ENCODE data around the gene CENPM.
"Not testable (repeated sequence)": the region's sequence is repeated elsewhere in the genome, so short reads cannot be mapped to it uniquely, and the experiment has no call there.

The CENPM gene

DNA sequence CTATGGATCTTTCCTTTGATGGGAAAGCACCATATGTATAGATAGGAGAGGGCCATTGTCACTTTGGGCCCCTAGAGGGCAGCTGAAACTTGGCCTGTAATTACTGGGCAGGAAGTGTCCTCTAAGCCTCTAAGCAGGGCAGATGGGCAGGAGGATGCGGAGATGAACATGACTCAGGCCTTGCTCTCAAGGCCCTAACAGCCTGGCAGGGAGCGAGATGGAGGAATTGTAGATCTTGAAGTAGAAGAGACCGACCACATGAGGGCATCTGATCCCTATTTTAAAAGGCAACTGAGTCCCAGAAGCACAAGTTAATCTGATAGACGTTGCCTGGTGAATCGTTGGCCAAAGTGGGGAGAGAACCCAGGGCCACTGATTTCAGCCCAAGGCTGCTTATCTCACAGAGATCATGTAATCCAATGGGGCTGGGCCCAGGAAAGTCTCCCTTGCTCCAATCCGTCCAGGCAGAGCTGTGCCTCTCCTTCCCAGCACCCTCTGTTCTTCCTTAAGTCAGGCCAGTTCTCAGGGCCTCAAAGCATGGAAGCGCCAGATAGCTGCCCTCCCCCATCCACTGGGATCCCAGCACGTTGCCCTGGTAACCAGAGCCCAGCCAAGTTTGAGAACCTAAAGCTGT lies 19.8 kb upstream of the CENPM start:
- no peak for DNase-seq (ENCODE audit: low read depth in 2 of 3, low spot score in 1 of 3)

DNA sequence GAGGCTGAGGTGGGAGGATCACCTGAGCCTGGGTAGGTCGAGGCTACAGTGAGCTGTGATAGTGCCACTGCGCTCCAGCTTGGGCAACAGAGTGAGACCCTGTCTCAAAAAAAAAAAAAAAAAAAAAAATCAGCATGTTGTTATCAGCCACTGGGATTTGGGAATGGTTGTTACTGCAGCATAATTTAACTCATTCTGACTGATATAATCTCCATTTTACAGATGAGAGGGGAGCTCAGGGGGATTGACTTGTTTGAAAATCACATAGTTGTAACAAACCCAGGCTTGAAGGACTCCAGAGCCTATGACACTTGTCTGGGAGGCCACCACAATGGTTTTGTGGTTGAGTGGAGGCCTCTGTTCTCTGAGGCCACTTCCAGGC lies 19.3 kb upstream of the CENPM start:
- no peak for DNase-seq (ENCODE audit: low read depth in 2 of 3, low spot score in 1 of 3)

DNA sequence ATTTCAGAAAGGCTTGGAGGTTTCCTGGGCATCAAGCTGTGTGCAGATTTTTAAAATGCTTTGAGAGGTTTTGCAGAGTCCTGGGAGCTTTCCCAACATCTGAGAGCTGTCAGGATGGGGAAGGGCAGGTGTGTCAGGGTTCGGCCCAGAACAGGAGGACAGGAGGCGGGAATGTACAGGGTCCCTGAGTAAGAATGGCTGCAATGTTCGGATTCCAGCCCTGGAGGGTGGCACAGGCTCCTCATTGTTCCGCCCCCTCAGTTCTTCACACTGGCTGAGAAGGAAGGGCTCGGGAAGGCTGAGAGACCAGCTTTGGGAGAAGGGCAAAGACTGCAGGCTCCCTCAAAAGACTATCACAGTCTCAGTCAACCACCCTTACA lies 17.1 kb upstream of the CENPM start:
- no peak for DNase-seq (ENCODE audit: low read depth in 2 of 3, low spot score in 1 of 3)

DNA sequence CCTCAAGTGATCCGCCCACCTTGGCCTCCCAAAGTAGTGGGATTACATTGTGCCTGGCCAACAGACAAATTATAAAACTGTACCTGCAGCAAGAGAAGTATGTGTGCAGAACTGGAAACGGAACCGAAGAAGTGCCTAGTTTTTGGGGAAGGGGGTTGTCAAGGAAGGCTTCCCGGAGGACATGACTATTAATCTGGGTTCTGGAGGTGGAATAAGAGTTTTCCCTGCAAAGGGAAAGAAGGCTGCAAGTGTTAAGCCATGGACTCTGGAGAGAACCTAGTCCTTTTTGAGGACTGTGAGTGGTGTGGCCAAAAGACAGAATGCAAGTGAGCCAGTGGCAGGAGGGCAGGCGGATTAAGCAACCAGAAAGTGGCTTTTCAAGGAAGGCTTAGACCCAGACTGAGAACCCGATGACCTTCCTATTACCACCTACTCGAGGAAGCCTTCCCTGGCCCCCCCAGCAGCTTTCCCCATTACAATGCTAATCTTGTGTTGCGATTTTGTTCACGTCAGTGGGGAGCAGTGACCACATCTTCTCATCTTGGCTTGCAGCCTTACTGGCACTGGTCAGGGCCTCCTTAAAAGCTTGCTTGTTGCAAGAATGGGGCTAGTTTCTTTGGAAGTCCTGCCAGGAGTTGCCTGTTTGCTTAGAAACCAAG lies 16.6 kb upstream of the CENPM start:
- no peak for DNase-seq (ENCODE audit: low read depth in 2 of 3, low spot score in 1 of 3)

DNA sequence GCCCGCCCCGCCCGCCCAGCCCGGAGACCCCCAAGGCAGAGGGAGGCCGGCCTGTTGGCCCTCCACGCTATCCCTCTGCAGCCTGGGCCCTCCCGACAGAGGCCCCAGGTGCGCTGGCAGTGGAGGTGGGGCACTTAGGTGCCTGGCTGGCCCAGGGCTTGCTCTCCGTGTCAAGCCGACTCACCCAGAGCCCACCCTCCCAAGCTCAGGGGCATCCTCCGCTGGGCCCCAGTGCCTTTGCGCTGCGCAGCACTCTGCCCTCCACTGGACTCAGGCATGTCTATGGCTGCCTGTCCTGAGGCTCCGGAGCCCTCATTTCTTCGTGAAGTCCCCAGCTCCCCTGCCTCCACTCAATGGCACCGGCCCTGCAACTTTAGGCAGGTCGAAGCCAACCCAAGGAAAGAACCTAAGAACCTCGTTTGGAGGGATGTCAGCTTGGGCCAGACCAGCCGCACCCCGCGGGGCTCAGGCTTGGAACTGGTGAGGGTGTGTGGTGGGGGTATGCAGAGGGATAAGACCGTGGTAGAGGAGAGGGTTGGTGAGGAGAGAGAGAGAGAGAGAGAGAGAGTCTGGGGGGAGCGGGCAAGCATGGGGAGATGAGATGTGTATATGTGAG lies 11.1 kb upstream of the CENPM start:
- DNase-seq (ENCODE audit: low read depth in 2 of 3, low spot score in 1 of 3) = no peak

DNA sequence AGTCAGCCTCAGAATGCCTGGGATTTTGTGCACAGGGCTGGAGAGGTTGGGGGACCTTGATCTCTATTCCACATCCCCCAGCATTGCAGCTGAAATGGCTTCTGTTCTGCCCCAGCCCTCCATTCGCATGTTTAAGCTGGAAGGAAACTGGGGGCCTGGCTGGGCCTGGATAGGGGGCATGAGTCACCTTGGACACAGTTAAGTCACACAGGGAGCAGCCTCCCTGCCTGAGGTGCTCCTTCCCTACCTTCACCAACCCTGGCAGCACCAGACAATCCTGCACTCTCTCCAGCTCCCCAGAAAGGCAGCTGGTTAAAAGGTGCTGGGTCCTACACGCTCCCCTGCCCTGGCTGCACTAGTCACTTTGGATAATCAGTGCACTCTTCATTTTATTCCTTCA lies 5.8 kb upstream of the CENPM start:
- no peak for DNase-seq (ENCODE audit: low read depth in 2 of 3, low spot score in 1 of 3)

DNA sequence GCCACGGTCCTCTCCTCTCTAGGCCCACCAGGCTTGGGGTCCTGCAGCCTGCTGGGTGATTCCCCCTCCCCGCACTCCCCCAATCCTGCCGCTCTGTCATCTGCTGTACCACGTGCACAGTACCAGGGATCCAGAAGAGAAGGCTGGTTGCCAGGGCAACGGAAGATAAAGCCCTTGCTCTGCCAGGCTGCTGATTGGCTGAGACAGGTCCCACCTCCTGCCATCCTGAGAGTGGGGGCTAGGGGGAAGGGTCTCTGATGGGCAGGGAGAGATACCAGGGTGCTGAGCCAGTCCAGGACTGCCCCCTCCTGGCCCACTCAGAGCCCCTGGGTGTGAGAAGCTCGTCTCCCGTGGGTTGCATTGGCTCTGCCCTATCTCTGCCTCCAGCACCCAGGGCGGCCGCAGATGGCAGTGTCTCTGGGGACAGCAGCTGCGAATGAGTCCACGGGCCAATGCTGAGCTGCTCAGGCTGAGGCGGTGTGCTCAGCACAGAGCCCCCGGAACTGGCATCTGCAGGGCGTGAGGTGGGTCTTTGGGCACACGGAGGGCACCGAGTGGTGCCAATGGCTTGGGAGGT lies 5.0 kb upstream of the CENPM start, which contains the start of gene SMIM45:
Gene SMIM45 (plus strand): TSS at position 253 of the 577 bp plus-strand sequence.
- DNase-seq (ENCODE audit: low read depth in 2 of 3, low spot score in 1 of 3) = no peak

DNA sequence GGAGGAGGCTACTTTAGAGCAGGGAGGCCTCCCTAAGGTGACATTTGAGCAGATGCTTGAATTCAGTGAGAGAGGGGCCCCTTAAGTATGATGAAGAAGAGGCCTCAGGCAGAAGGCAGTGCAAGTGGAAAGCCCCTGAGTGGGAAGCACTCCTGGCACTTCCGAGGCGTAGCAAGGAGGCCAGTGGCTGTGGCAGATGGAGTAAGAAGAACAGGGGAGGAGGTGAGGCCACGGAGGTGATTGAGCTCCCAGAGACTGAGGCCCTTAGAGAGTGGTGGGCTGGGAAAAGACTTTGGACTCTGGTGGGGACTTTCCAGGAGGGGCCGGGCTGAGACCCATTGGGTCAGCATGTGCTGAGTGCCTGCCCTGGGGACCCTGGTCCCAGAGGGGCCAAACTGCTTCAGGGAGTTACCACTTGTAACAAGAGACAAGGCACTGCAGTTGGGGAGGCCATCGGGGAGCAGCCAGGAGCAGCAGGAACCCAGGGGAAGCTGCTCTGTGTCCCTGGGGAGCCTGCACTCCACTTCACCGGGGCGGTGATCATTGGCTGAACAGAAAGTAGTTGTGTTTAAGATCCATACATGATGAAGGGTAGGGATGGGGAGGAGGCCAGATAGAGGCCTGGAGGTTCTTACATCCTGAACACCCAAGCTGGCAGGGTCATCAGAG lies 2.5 kb upstream of the CENPM start:
- no peak for DNase-seq (ENCODE audit: low read depth in 2 of 3, low spot score in 1 of 3)

DNA sequence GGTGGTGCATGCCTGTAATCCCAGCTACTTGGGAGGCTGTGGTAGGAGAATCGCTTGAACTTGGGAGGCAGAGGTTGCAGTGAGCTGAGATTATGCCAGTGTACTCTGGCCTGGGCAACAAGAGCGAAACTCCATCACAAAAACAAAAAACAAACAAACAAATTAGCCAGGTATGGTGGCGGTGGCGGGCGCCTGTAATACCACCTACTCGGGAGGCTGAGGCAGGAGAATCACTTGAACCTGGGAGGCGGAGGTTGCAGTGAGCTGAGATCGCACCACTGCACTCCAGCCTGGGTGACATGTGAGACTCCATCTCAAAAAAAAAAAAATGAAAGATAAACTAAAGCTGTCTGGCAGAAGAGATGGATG lies 2.0 kb upstream of the CENPM start:
- DNase-seq (ENCODE audit: low read depth in 2 of 3, low spot score in 1 of 3) = not testable (repeated sequence)

DNA sequence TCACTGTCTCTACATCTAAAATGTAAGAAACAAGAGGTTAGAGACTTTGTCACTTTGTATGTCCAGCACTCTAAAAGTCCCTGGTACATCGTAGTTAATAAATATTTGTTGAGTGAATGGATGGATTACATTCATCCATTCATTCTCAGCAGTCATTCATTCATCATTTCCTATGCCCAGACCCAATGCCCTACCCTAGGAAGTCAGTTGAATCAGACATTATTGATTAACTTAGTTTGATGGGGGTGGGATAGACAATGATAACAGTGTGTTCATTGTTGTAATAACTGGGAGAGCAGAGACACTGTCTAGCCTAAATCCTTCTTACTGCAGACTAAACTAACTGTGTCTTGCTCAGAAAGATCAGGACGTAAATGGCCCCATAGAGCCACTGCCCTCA lies 1.2 kb upstream of the CENPM start:
- no peak for DNase-seq (ENCODE audit: low read depth in 2 of 3, low spot score in 1 of 3)

DNA sequence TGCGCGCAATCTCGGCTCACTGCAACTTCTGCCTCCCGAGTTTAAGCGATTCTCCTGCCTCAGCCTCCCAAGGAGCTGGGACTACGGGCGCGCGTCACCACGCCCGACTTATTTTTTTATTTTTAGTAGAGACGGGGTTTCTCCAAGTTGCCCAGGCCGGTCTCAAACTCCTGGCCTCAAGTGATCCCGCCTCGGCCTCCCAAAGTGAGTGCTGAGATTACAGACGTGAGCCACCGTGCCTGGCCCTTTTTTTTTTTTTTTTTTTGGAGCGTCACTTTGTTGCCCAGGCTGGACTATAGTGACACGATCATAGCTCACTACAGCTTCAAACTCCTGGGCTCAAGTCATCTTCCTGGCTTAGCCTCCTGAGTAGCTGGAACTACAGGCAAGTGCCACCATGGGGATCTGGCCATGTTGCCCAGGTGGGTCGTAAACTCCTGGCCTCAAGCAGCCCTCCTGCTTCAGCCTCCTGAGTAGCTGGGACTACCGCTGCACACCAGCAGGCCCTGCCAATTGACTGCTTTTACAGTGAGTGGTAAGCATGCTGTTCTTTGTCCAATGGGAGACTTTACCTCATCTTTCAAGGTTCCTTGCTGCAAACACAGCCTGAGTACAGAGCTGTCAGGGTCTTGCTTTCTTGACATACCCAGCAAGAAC lies 600 bp upstream of the CENPM start:
- DNase-seq (ENCODE audit: low read depth in 2 of 3, low spot score in 1 of 3) = no peak

DNA sequence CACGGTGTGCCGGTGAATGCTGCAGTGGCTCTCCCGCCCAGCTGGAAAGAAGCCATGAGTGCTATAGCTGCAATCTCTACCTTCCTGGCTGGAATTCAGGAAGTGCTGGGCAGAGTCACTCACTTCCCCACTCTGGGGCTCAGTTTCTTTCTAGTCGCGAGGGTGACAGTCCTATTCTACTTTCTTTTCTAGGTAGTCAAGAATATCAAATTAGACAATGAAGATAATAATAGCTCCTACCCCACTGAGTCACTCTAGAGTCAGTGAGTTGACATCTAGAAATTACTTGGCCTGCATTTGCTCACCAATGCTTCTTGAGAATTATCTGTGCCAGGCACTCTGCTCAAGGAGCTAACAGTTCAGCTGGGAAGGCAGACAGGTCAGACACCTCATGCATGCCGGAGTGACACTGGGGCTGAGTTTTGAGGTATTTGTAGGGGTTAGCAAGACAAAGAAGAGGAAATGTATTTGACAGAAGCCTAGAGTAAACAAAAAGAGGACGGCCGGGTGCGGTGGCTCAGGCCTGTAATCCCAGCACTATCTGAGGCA lies 3.2 kb downstream of the CENPM start:
- DNase-seq (ENCODE audit: low read depth in 2 of 3, low spot score in 1 of 3) = no peak

DNA sequence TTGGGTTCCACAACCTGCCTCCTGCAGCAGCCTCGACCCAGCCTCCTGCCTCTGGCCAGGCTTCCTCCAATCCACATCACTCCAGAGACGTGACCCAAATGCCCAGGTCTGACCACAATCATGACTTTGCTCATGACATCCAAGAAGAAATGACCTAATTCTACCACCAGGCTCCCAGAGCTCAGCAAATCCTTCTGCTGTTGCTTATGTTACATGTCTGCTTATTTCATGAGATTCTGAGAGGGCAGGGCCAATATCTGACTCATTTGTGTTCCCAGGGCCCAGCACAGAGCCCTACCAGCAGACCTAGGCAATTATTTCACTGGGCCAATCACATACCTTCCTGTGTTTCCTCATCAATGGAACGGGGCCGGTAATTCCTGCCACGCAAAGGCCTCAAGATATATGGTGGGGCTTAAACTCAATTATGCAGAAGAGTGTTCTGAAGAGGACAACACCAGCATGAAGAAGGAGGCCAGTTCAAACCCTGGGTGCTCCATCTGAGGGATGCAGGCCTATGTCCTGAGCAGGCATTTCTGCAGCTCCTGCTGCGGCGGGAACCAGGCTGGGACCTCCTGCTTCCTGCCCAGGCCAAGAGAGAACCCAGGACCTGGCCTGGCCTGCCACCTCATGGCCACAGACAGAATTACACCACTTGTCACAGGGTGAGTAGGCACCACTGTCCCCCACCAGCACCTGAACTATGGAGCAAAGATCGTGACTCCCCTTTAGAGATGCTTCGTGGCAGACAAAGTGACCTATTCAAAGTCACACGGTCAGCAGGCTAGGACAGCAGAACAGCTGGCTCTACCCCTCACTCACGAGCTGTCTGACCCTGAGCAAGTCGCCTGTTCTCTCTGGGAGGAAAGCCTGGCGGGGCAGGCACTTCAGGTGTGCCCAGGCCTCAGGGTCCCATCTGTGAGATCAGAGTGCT lies 5.9 kb downstream of the CENPM start:
- DNase-seq (ENCODE audit: low read depth in 2 of 3, low spot score in 1 of 3) = peak; percentile 78

DNA sequence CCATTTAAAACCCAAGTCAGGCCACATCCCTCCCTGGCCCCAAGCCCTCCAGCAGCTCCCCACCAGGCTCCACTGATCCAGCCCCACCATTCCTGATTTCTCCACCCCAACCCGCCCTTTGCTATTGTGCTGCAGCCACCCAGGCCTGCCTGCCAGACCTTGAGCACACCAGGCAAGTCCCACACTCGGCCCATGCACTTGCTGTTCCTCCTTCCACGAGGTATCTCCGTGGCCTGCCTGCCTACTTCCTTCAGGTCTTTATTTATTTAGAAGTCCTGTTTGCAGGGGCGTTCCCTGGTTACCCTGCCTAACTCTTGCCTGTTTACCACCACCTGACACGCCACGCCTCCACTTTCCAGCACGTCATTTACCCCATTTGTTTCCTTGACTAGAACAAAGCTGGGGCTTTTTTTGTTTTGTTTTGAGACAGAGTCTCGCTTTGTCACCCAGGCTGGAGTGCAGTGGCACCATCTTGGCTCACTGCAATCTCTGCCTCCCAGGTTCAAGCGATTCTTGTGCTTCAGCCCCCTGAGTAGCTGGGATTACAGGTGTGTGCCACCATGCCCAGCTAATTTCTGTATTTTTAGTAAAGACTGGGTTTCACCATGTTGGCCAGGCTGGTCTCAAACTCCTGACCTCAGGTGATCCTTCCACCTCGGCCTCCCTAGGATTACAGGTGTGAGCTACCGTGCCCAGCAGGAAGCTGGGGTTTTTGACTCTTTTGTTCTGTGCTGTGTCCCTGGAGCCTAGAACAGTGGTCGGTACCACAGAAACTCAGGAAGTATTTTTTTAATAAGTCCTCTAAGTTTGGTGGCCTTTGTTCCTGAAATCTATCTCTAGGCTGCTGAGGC lies 6.7 kb downstream of the CENPM start:
- DNase-seq (ENCODE audit: low read depth in 2 of 3, low spot score in 1 of 3) = peak; percentile 91 to 95 (median 94)

DNA sequence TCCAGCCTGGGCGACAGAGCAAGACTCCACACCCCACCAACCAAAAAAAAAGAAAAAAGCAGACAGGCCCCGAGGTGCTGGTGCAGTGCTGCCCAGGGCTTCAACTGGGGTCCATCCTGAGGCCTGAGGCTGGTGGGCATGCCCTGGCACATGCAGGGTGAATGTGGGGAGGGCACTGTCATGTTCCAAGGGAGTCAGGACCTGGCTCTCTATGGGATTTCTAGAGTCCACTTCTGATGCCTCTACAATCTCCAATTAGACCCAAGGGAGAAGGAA lies 10.1 kb downstream of the CENPM start:
- DNase-seq (ENCODE audit: low read depth in 2 of 3, low spot score in 1 of 3) = no peak

DNA sequence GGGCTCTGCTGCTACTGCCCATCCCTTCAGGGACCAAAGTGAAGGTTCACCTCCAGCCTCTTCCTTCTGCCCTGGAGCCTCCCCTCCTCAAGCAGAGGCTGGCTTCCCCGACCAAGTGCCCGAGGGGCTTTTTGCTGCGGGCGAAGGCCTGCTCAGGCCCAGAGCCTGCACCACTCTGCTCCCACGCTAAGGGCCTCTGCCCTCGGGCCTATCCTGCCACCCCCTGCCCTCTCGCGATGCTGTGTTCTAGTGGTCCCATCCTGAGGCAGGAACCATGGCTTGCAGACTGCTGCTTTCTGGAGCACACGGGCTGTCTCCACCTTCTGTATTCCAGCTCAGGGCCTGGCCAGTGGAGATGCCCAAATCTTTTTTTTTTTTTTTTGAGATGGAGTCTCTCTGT lies 11.4 kb downstream of the CENPM start:
- DNase-seq (ENCODE audit: low read depth in 2 of 3, low spot score in 1 of 3) = no peak

DNA sequence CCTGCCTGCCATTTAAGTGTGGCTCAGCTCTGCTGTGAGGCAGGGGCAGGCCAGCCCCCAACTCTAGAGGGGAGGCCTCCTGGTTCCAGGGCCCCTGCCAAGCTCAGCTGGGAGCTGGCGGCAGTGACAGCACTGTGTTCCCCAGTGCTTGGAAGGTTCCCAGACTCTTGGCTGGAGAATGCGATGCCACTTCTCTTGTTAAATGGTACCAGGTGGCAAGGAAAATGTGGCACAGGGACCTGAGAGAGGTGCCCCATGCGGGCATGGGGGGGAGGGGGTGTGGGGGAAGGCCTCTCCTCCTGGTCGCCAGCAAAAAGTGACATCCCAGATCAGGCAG lies 12.0 kb downstream of the CENPM start:
- no peak for DNase-seq (ENCODE audit: low read depth in 2 of 3, low spot score in 1 of 3)

DNA sequence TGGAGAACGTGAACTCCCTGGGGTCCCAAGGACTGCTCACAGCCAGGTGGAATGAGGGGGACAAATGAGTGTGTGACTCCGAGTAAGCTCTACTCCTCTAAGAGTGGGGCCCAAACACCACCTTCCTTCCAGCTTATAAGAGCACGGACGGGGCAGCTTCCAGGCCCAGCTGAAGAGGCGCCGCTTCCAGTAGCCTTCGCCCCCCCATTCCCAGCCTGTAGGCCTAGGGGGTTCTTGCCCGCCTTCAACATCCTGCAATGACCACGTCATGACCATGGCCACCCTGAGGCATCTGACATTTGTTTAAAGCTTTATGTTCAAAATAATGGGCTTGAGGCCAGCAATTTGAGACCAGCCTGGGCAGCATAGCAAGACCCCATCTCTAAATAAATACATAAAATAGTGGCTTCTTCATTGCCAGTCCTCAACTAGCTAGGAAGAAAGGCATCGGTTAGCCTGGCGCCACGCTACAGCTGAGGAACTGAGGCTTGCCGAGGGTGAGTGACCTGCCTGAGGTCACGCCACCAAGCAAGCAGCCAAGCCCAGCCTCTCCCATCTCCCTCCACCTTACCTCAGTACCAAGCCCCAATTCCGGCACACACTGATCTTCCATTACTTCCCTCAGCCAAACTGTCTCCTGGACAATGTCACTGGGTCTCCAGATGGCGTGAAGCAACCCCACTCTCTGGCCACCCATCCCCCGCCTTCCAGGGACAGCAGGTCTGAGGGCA lies 12.5 kb downstream of the CENPM start:
- DNase-seq (ENCODE audit: low read depth in 2 of 3, low spot score in 1 of 3) = no peak

Measured in stimulated activated CD4-positive, alpha-beta T cell treated with anti-CD3 and anti-CD28 coated beads, Interleukin-12 subunit alpha, Interleukin-12 subunit beta, amount 100 ng/mL, for 48 hours (primary cell).